IMR-90 (cell line): ENCODE data around the gene RASGRP2. TPM values are rescaled to one million over a fixed set of nuclear protein-coding genes. Genes with fewer than 3 reads are reported as not detected.

Experiments used
- ATAC-seq: fragments of 200-7000 bp; cut with Tn5 transposase; 2 replicates; pipeline ENCODE4 v1.9.1; 2020; ENCODE audit warnings: low read depth, mild to moderate bottlenecking, moderate library complexity
- BruUV-seq: library from RNA; stranded (reverse); fragments of 400-500 nt; replicated peaks from 2 replicates; lab custom pipeline; 2021; lab: Mats Ljungman, UMichigan
- CTCF ChIA-PET: fragments of 300-600 bp; formaldehyde crosslinking; extraction: SDS; loops from one replicate; lab custom pipeline; 2021; ENCODE audit warnings: antibody characterized with exemption; lab: Yijun Ruan, JAX
- POLR2A ChIA-PET: fragments of 300-600 bp; sonication (Branson Sonifier 250); formaldehyde crosslinking; loops from one replicate; lab custom pipeline; 2022; ENCODE audit warnings: antibody characterized with exemption; ENCODE audit not compliant: unreplicated experiment; lab: Charles Lee
- DNase-seq: peaks from one replicate; pipeline ENCODE4 v3.0.0; 2013
- H2AFZ ChIP-seq: replicated peaks from 2 replicates; pipeline ENCODE3; 2013; ENCODE audit warnings: low read length, mild to moderate bottlenecking; ENCODE audit not compliant: poor library complexity
- H2AK5ac ChIP-seq: 2 replicates; pipeline ENCODE4 v1.6.1; 2013; ENCODE audit warnings: low read depth, low read length, inconsistent platforms
- H2AK9ac ChIP-seq: replicated peaks from 2 replicates; pipeline ENCODE3; 2013; ENCODE audit warnings: mild to moderate bottlenecking, low read depth, low read length, moderate library complexity; ENCODE audit not compliant: poor library complexity
- H2BK120ac ChIP-seq: 2 replicates; pipeline ENCODE4 v1.6.1; 2013; ENCODE audit warnings: low read depth, low read length, inconsistent platforms
- H2BK15ac ChIP-seq: 3 replicates; pipeline ENCODE4 v1.6.1; 2013; ENCODE audit warnings: low read depth, low read length, inconsistent platforms
- H2BK20ac ChIP-seq: 2 replicates; pipeline ENCODE4 v1.6.1; 2013; ENCODE audit warnings: low read depth, mild to moderate bottlenecking, inconsistent platforms, low read length, moderate library complexity
- H2BK5ac ChIP-seq: 2 replicates; pipeline ENCODE4 v1.6.1; 2013; ENCODE audit warnings: mild to moderate bottlenecking, low read depth, low read length, inconsistent platforms; ENCODE audit not compliant: poor library complexity, severe bottlenecking
- H3K14ac ChIP-seq: replicated peaks from 2 replicates; pipeline ENCODE4 v1.6.1; 2013; ENCODE audit warnings: low read depth, low read length, inconsistent platforms
- H3K18ac ChIP-seq: 2 replicates; pipeline ENCODE4 v1.6.1; 2013; ENCODE audit warnings: low read depth, low read length, control low read depth
- H3K23ac ChIP-seq: 2 replicates; pipeline ENCODE4 v1.6.1; 2013; ENCODE audit warnings: low read depth, low read length, inconsistent platforms
- H3K27ac ChIP-seq: 2 replicates; pipeline ENCODE4 v1.5.1; 2013; ENCODE audit warnings: mild to moderate bottlenecking, control low read depth, low read length; ENCODE audit not compliant: insufficient read depth
- H3K27me3 ChIP-seq: 2 replicates; pipeline ENCODE4 v1.6.1; 2013; ENCODE audit warnings: low read length; ENCODE audit not compliant: control insufficient read depth, insufficient read depth
- H3K36me3 ChIP-seq: 2 replicates; pipeline ENCODE4 v1.6.1; 2013; ENCODE audit warnings: low read length, mixed read lengths; ENCODE audit not compliant: control insufficient read depth, insufficient read depth
- H3K4ac ChIP-seq: 2 replicates; pipeline ENCODE4 v1.6.1; 2013; ENCODE audit warnings: low read depth, low read length, inconsistent platforms
- H3K4me1 ChIP-seq: 2 replicates; pipeline ENCODE4 v1.6.1; 2013; ENCODE audit warnings: low read length, mixed read lengths; ENCODE audit not compliant: control insufficient read depth, insufficient read depth
- H3K4me2 ChIP-seq: 2 replicates; pipeline ENCODE4 v1.6.1; 2013; ENCODE audit warnings: low read depth, mild to moderate bottlenecking, control low read depth, low read length, moderate library complexity
- H3K4me3 ChIP-seq: 2 replicates; pipeline ENCODE4 v1.5.1; 2013; ENCODE audit warnings: low read depth, mild to moderate bottlenecking, control low read depth, low read length, moderate library complexity; ENCODE audit not compliant: insufficient read depth
- H3K56ac ChIP-seq: 2 replicates; pipeline ENCODE4 v1.6.1; 2013; ENCODE audit warnings: low read length, inconsistent platforms; ENCODE audit not compliant: insufficient read depth; ENCODE audit errors: extremely low read depth
- H3K79me1 ChIP-seq, 2 experiments: 2 replicates each; pipeline ENCODE4 v1.6.1; 2013; ENCODE audit warnings: low read length in 2 of 2, inconsistent platforms in 1 of 2, low read depth in 1 of 2
- H3K9ac ChIP-seq: 2 replicates; pipeline ENCODE4 v1.6.1; 2013; ENCODE audit warnings: low read depth, low read length, control low read depth
- H3K9me1 ChIP-seq: 2 replicates; pipeline ENCODE4 v1.6.1; 2013; ENCODE audit warnings: low read length, inconsistent platforms; ENCODE audit not compliant: insufficient read depth
- H3K9me3 ChIP-seq: 2 replicates; pipeline ENCODE4 v1.6.1; 2013; ENCODE audit warnings: low read length; ENCODE audit not compliant: control insufficient read depth, insufficient read depth
- H4K20me1 ChIP-seq: 2 replicates; pipeline ENCODE4 v1.6.1; 2013; ENCODE audit warnings: low read length, inconsistent platforms; ENCODE audit not compliant: insufficient read depth
- H4K5ac ChIP-seq: 2 replicates; pipeline ENCODE4 v1.6.1; 2013; ENCODE audit warnings: mild to moderate bottlenecking, low read depth, low read length, control low read depth
- H4K8ac ChIP-seq, 2 experiments: 2 replicates each; pipeline ENCODE4 v1.6.1; 2013; ENCODE audit warnings: low read depth in 2 of 2, low read length in 2 of 2, control low read depth in 1 of 2, inconsistent platforms in 1 of 2
- H4K91ac ChIP-seq: 2 replicates; pipeline ENCODE4 v1.6.1; 2013; ENCODE audit warnings: low read depth, low read length, inconsistent platforms; ENCODE audit not compliant: insufficient read depth
- MXI1 ChIP-seq: IDR thresholded peaks from 2 replicates; pipeline ENCODE4 v1.6.1; 2012; ENCODE audit warnings: low read depth, mild to moderate bottlenecking, low read length, moderate library complexity, borderline replicate concordance
- RFX5 ChIP-seq: IDR thresholded peaks from 2 replicates; pipeline ENCODE4 v1.8.0; 2012; ENCODE audit warnings: low read depth, mild to moderate bottlenecking, low read length, moderate library complexity
- SMC3 ChIP-seq: fragments of 150-350 bp; IDR thresholded peaks from 2 replicates; pipeline ENCODE4 v1.6.1; 2016; ENCODE audit warnings: low read depth, mild to moderate bottlenecking, antibody characterized with exemption, low read length, moderate library complexity
- WGBS, 2 experiments: methylation state at CpG; one replicate each; pipeline versions ENCODE4 v1.1.5 to v1.1.7; 2013; ENCODE audit warnings: missing lambda C conversion rate in 2 of 2; ENCODE audit not compliant: insufficient read length in 1 of 2; ENCODE audit errors: extremely low coverage in 2 of 2; 5-methylcytosine and 5-hydroxymethylcytosine counted together
- dilution Hi-C: fragments of 300-500 bp; cut with HindIII; formaldehyde crosslinking; loops from one replicate; pipeline ENCODE4 v1.14.3; 2018; ENCODE audit warnings: low sequenced_read_pairs; ENCODE audit not compliant: unreplicated experiment
- in situ Hi-C: fragments of 300-500 bp; cut with MboI; formaldehyde crosslinking; loops from 3 replicates; pipeline ENCODE4 v1.14.3; 2019; ENCODE audit warnings: low sequenced_read_pairs, inconsistent platforms, mixed read lengths
- intact Hi-C: fragments of 100-400 bp; cut with micrococcal nuclease; formaldehyde crosslinking; loops from 2 replicates; pipeline ENCODE4 v1.10.0; 2022
- polyA plus RNA-seq, 3 experiments: library from polyadenylated mRNA; depleted of rRNA; stranded (reverse); fragments of >200 nt; gene quantifications; 2 replicates each; pipeline ENCODE4 v1.2.3, GENCODE V29; 2012; ENCODE audit warnings: low replicate concordance in 1 of 3
- total RNA-seq: library from RNA; depleted of rRNA; stranded (reverse); fragments of >200 nt; gene quantifications from 2 replicates; pipeline ENCODE4 v1.2.3, GENCODE V29; 2012
- TF ChIP-seq, protein P1 (sequence below): fragments of 150-350 bp; IDR thresholded peaks from 2 replicates; pipeline ENCODE4 v1.6.1; 2016; ENCODE audit warnings: low read depth, mild to moderate bottlenecking, low read length, moderate library complexity, borderline replicate concordance

RASGRP2 gene
- total and polyA plus RNA-seq, 2 of the 4 experiments (the other 2 are of a cell fraction), result 1.2 TPM; not detected in 1

DNA sequence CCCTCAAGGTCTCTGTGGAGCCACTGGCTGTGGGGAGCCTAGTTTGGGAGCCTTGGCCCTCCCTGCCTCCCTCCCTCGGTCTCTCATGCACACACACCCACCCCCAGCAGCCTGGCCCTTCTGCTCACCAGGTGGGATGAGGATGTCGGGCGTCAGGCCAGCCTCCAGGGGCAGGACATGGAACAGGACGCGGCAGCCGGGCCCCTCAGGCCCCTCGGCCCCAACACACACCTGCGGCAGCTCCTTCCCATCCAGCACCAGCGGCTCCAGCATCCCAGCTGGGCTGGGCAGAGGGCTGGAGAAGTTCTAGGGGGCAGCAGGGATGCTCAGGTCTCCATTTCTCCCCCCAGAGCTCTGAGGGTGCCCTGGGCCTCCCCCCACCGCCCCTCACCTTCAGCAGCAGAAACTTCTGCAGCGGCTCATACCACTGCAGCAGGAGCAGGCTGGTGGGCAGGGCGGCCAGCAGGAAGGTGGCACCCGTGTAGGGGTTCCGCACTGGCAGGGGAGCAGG, 47.9 kb upstream of the RASGRP2 start:
- no peaks in the 10 kb centered on the region for H3K9me1 ChIP-seq
- no peak overlapping the region for H2AK9ac ChIP-seq
- TF ChIP-seq, protein P1, sequence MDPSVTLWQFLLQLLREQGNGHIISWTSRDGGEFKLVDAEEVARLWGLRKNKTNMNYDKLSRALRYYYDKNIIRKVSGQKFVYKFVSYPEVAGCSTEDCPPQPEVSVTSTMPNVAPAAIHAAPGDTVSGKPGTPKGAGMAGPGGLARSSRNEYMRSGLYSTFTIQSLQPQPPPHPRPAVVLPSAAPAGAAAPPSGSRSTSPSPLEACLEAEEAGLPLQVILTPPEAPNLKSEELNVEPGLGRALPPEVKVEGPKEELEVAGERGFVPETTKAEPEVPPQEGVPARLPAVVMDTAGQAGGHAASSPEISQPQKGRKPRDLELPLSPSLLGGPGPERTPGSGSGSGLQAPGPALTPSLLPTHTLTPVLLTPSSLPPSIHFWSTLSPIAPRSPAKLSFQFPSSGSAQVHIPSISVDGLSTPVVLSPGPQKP, result no peak
- TF ChIP-seq SMC3, result no peak
- no peak for TF ChIP-seq RFX5
- TF ChIP-seq MXI1, result no peak
- no peak overlapping the region for H4K91ac ChIP-seq
- no peak overlapping the region for H2BK5ac ChIP-seq
- no peak overlapping the region for H3K23ac ChIP-seq
- no peak overlapping the region for H3K56ac ChIP-seq
- DNase-seq, result no peak
- H4K8ac ChIP-seq, result no peak overlapping the region
- H2BK15ac ChIP-seq, result no peak overlapping the region
- no peak overlapping the region for H3K4ac ChIP-seq
- no peaks in the 10 kb centered on the region for H3K79me1 ChIP-seq
- no peak overlapping the region for H4K5ac ChIP-seq
- peaks cover 28% of the 10 kb centered on the region for H3K36me3 ChIP-seq
- H2AK5ac ChIP-seq, result no peak overlapping the region
- no peak overlapping the region for H2BK120ac ChIP-seq
- intact Hi-C loops, result no loop called here
- H3K9ac ChIP-seq, result no peak overlapping the region
- no peak overlapping the region for H3K27ac ChIP-seq
- no peak overlapping the region for H2AFZ ChIP-seq
- H3K4me2 ChIP-seq, result no peak overlapping the region
- no TSS peak for BruUV-seq
- no peaks in the 10 kb centered on the region for H3K27me3 ChIP-seq
- dilution Hi-C loops, result no loop called here
- H3K14ac ChIP-seq, result no peak overlapping the region
- ChIA-PET POLR2A (interaction anchor here (0.6 kb wide), 1 partner anchor 9 kb away, joined by 4 read pairs; no protein-coding TSS in a partner anchor), CTCF (no interaction called here)
- no peaks in the 10 kb centered on the region for H4K20me1 ChIP-seq
- no peak overlapping the region for H3K4me3 ChIP-seq
- no peak overlapping the region for H3K18ac ChIP-seq
- in situ Hi-C loops, result no loop called here
- H3K9me3 ChIP-seq, result no peaks in the 10 kb centered on the region
- ATAC-seq, result no peak
- no peak overlapping the region for H2BK20ac ChIP-seq
- 100% methylated on average over 1 of the region's 14 CpGs; no CpG with 5 or more reads in 1 of the 2 experiments for WGBS, 2 experiments
- H3K4me1 ChIP-seq, result no peaks in the 10 kb centered on the region
